Caco-2 (cell line): Measurements from ENCODE around the gene PUS7L. TPM values are rescaled to one million over a fixed set of nuclear protein-coding genes. Genes with fewer than 3 reads are reported as not detected.
A peak's percentile ranks its signal among the peaks of the same experiment; 100 is the strongest.

Experiments
- Bru-seq: library from RNA; stranded (reverse); fragments of 400-500 nt; gene quantifications from one replicate; lab custom pipeline; 2021; lab: Mats Ljungman, UMichigan
- BruChase-seq, 2 experiments: library from RNA; stranded (reverse); fragments of 400-500 nt; gene quantifications; one replicate each; lab custom pipeline; 2021; lab: Mats Ljungman, UMichigan
- BruUV-seq: library from RNA; stranded (reverse); fragments of 400-500 nt; replicated peaks from 2 replicates; lab custom pipeline; 2021; lab: Mats Ljungman, UMichigan
- CTCF ChIA-PET: fragments of 300-600 bp; sonication (Branson Sonifier 250); formaldehyde crosslinking; loops from one replicate; lab custom pipeline; 2022; ENCODE audit warnings: antibody characterized with exemption; lab: Charles Lee
- POLR2A ChIA-PET: fragments of 300-600 bp; sonication (Branson Sonifier 250); formaldehyde crosslinking; loops from one replicate; lab custom pipeline; 2022; ENCODE audit warnings: antibody characterized with exemption; lab: Charles Lee
- DNase-seq, 2 experiments: peaks; one replicate each; pipeline versions ENCODE4 v3.0.0 to v3.0.0-alpha.2; 2020 to 2022
- H3K27me3 ChIP-seq: replicated peaks from 2 replicates; pipeline ENCODE4 v1.6.0; 2011; ENCODE audit warnings: low read length; ENCODE audit not compliant: control insufficient read depth, insufficient read depth
- H3K36me3 ChIP-seq: 2 replicates; pipeline ENCODE4 v1.5.1; 2011; ENCODE audit warnings: low read length; ENCODE audit not compliant: control insufficient read depth, insufficient read depth
- H3K4me1 ChIP-seq: fragments of 250-450 bp; sonication (Bioruptor Pico); 2 replicates; pipeline ENCODE4 v1.5.1; 2020; ENCODE audit warnings: mild to moderate bottlenecking
- H3K4me3 ChIP-seq: 2 replicates; pipeline ENCODE4 v1.5.1; 2011; ENCODE audit warnings: low read depth, mild to moderate bottlenecking, control low read depth, low read length
- H3K9me3 ChIP-seq: fragments of 250-450 bp; sonication (Bioruptor Pico); 2 replicates; pipeline ENCODE4 v1.5.1; 2020; ENCODE audit warnings: mild to moderate bottlenecking, moderate library complexity
- H3K27ac Mint-ChIP-seq: one replicate; pipeline ENCODE4 v1.8.0; 2022; ENCODE audit warnings: mixed read lengths; ENCODE audit not compliant: unreplicated experiment
- H3K27me3 Mint-ChIP-seq: one replicate; pipeline ENCODE4 v1.8.0; 2022; ENCODE audit warnings: mixed read lengths; ENCODE audit not compliant: insufficient read depth, unreplicated experiment
- H3K36me3 Mint-ChIP-seq: one replicate; pipeline ENCODE4 v1.8.0; 2022; ENCODE audit warnings: mild to moderate bottlenecking, mixed read lengths; ENCODE audit not compliant: insufficient read depth, unreplicated experiment
- H3K4me1 Mint-ChIP-seq: one replicate; pipeline ENCODE4 v1.8.0; 2022; ENCODE audit warnings: low read depth, mixed read lengths; ENCODE audit not compliant: unreplicated experiment
- H3K4me3 Mint-ChIP-seq: one replicate; pipeline ENCODE4 v1.8.0; 2022; ENCODE audit warnings: mild to moderate bottlenecking, moderate library complexity, mixed read lengths; ENCODE audit not compliant: unreplicated experiment
- H3K9me3 Mint-ChIP-seq: one replicate; pipeline ENCODE4 v1.8.0; 2022; ENCODE audit warnings: mixed read lengths; ENCODE audit not compliant: unreplicated experiment
- CTCF ChIP-seq, 2 experiments: fragments of 200-600 bp in 1 of 2; IDR thresholded peaks; 1 replicate in 1 of 2; 2 replicates in 1 of 2; pipeline versions ENCODE4 v1.5.1 to v1.8.0; 2011 to 2022; ENCODE audit warnings: antibody characterized with exemption in 1 of 2, control low read depth in 1 of 2, inconsistent platforms in 1 of 2, low read depth in 1 of 2, low read length in 1 of 2, mild to moderate bottlenecking in 1 of 2, moderate library complexity in 1 of 2; ENCODE audit not compliant: insufficient read depth in 1 of 2, severe bottlenecking in 1 of 2, unreplicated experiment in 1 of 2
- intact Hi-C: fragments of 100-400 bp; cut with micrococcal nuclease; formaldehyde crosslinking; loops from one replicate; pipeline ENCODE4 v1.10.0; 2022; ENCODE audit not compliant: unreplicated experiment
- long read RNA-seq: library from polyadenylated mRNA; stranded (forward); transcript quantifications from one replicate; pipeline ENCODE4 v2.0.0, GENCODE V29; 2022
- total RNA-seq: library from RNA; stranded (reverse); gene quantifications from 2 replicates; pipeline ENCODE4 v1.2.3, GENCODE V29; 2022

The PUS7L gene
- total RNA-seq: 29.1 and 36.0 TPM in 2 replicates
- Bru-seq, nascent RNA: percentile 89 among the genes with signal in this experiment
- BruChase-seq, experiment 1, labeled RNA remaining after a 2-hour chase: percentile 96 among the genes with signal in this experiment
- BruChase-seq, experiment 2, labeled RNA remaining after a 6-hour chase: percentile 95 among the genes with signal in this experiment
- long read RNA-seq, full-length matches to known transcripts: 21 of 26 reads
- long read RNA-seq, partial matches to known transcripts: 2 of 26 reads
- long read RNA-seq, other reads (novel, unspliced or antisense): 3 of 26 reads

GRCh38 chr12:43758728-43759563 lies at the start of gene PUS7L, which contains the start of gene IRAK4:
PUS7L (minus strand) TSS chr12:43758790; CDS start chr12:43755245, 3,545 bp downstream.
IRAK4 (plus strand) TSS chr12:43758951; CDS start chr12:43768112, 9,161 bp downstream.
- H3K4me3 ChIP-seq: peak within 1 kb of the TSS; percentile 58
- DNase-seq: peak; percentile 96 to 97
- TSS peak; percentile 49 for BruUV-seq
- no peaks in the 10 kb centered on the region for H3K9me3 ChIP-seq
- Mint-ChIP-seq H3K36me3 (peaks cover 22% of the 10 kb centered on the region), H3K27ac (peak within 1 kb of the TSS; percentile 95), H3K4me1 (peaks cover 28% of the 10 kb centered on the region), H3K9me3 (no peaks in the 10 kb centered on the region), H3K4me3 (peak within 1 kb of the TSS; percentile 85), H3K27me3 (no peaks in the 10 kb centered on the region)
- POLR2A ChIA-PET: interaction anchor here (0.5 to 1.6 kb wide), 5 partner anchors 10 to 123 kb away, joined by 3 to 5 read pairs (median 3); partner anchors contain the start of genes TMEM117 and TWF1
- H3K36me3 ChIP-seq: no peaks in the 10 kb centered on the region
- no peaks in the 10 kb centered on the region for H3K27me3 ChIP-seq
- intact Hi-C loops: loop anchor here (1.0 to 2.0 kb wide), 3 partner anchors 38 to 123 kb away; no protein-coding TSS in a partner anchor
- CTCF ChIA-PET: interaction anchor here (1.1 to 2.1 kb wide), 2 partner anchors 123 to 257 kb away, joined by 3 to 14 read pairs; no protein-coding TSS in a partner anchor
- H3K4me1 ChIP-seq: no peaks in the 10 kb centered on the region; the same call in 1 of the 2 replicates
- peak; percentile 23 to 57 for TF ChIP-seq CTCF (IDR thresholded peaks at IDR 0.05; ENCODE audit: insufficient read depth in 1 of 2, low read depth in 1 of 2, low read length in 1 of 2, severe bottlenecking in 1 of 2, unreplicated experiment in 1 of 2)

- no TSS peak for BruUV-seq
- peaks cover 24% of the 10 kb centered on the region for H3K36me3 Mint-ChIP-seq
- CTCF ChIA-PET: interaction anchor here (2.9 kb wide), 1 partner anchor 75 kb away, joined by 21 read pairs; no protein-coding TSS in a partner anchor
Measured at GRCh38 chr12:43807386-43807785, 48.8 kb upstream of the PUS7L start.

More at GRCh38 chr12:43807386-43807785, 48.8 kb upstream of the PUS7L start:
- Mint-ChIP-seq H3K9me3 (no peaks in the 10 kb centered on the region), H3K4me1 (peaks cover 12% of the 10 kb centered on the region), H3K27ac (peak overlapping the region; percentile 98), H3K27me3 (no peaks in the 10 kb centered on the region), H3K4me3 (peak overlapping the region; percentile 85)
- POLR2A ChIA-PET: interaction anchor here (0.6 kb wide), 1 partner anchor 46 kb away, joined by 3 read pairs; no protein-coding TSS in a partner anchor
- TF ChIP-seq CTCF (IDR thresholded peaks at IDR 0.05; ENCODE audit: insufficient read depth in 1 of 2, low read depth in 1 of 2, low read length in 1 of 2, severe bottlenecking in 1 of 2, unreplicated experiment in 1 of 2): no peak
- 0 out of 2 replicates have a peak, but pooled peaks cover 1% of the 10 kb centered on the region for H3K36me3 ChIP-seq
- H3K27me3 ChIP-seq: no peaks in the 10 kb centered on the region
- peaks cover 12% of the 10 kb centered on the region; the same call in 1 of the 2 replicates for H3K4me1 ChIP-seq
- H3K4me3 ChIP-seq: no peak overlapping the region
- DNase-seq: no peak
- no peaks in the 10 kb centered on the region for H3K9me3 ChIP-seq
- intact Hi-C loops: no loop called here
